Rectal smooth muscle tissue (tissue), 1 donor: Measurements from ENCODE around the gene CDH13.

ENCODE experiments used
- H3K27ac ChIP-seq: one replicate; pipeline ENCODE4 v1.7.0; 2013; ENCODE audit warnings: low read depth, low read length, inconsistent platforms
- H3K27me3 ChIP-seq: one replicate; pipeline ENCODE4 v1.7.0; 2013; ENCODE audit warnings: low read length; ENCODE audit not compliant: control insufficient read depth, insufficient read depth
- H3K36me3 ChIP-seq: one replicate; pipeline ENCODE4 v1.7.0; 2013; ENCODE audit warnings: low read length; ENCODE audit not compliant: control insufficient read depth, insufficient read depth
- H3K4me1 ChIP-seq: one replicate; pipeline ENCODE4 v1.7.0; 2013; ENCODE audit warnings: low read length; ENCODE audit not compliant: control insufficient read depth, insufficient read depth
- H3K4me3 ChIP-seq: one replicate; pipeline ENCODE4 v1.7.0; 2013; ENCODE audit warnings: low read length
- H3K9ac ChIP-seq: one replicate; pipeline ENCODE4 v1.7.0; 2013; ENCODE audit warnings: low read length

CDH13 gene

GRCh38 chr16:83348991-83349390, 722.2 kb downstream of the CDH13 start:
- Histone ChIP-seq H3K27ac (no peak overlapping the region), H3K9ac (no peak overlapping the region), H3K4me1 (no peaks in the 10 kb centered on the region), H3K36me3 (no peaks in the 10 kb centered on the region), H3K27me3 (no peaks in the 10 kb centered on the region), H3K4me3 (no peak overlapping the region)

- Histone ChIP-seq H3K27me3 (no peaks in the 10 kb centered on the region), H3K4me3 (no peak overlapping the region), H3K4me1 (no peaks in the 10 kb centered on the region), H3K36me3 (no peaks in the 10 kb centered on the region), H3K27ac (no peak overlapping the region), H3K9ac (no peak overlapping the region)
Measured at GRCh38 chr16:83350481-83350880, 723.7 kb downstream of the CDH13 start.

DNA sequence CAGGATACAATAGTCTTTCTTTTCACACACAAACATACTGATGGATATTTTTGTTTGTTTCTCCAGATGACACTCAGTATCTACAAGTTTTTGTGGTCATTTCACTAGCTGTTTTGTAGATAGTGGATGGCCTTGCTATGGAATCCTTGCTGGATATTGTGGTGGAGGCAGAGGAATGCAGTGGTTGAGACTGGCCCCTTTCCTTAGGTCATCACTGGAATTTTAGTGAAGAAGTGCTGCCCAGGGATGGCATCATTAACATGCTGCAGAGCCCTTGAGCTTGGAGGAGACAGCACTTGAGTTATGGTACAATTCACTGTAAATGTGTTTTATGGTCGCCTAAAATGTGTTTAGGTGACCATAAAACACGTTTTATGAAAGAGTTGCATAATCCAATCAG, 725.1 kb downstream of the CDH13 start:
- no peaks in the 10 kb centered on the region for H3K4me1 ChIP-seq

GRCh38 chr16:83353241-83353640, 726.5 kb downstream of the CDH13 start:
- no peaks in the 10 kb centered on the region for H3K27me3 ChIP-seq
- H3K4me3 ChIP-seq: no peak overlapping the region
- no peak overlapping the region for H3K27ac ChIP-seq
- H3K36me3 ChIP-seq: no peaks in the 10 kb centered on the region
- H3K9ac ChIP-seq: no peak overlapping the region
- no peaks in the 10 kb centered on the region for H3K4me1 ChIP-seq

More for the DNA sequence above, 725.1 kb downstream of the CDH13 start:
- no peak overlapping the region for H3K27ac ChIP-seq
- H3K36me3 ChIP-seq: no peaks in the 10 kb centered on the region
- H3K4me3 ChIP-seq: no peak overlapping the region
- no peak overlapping the region for H3K9ac ChIP-seq
- no peaks in the 10 kb centered on the region for H3K27me3 ChIP-seq

- Histone ChIP-seq H3K4me1 (no peaks in the 10 kb centered on the region), H3K36me3 (no peaks in the 10 kb centered on the region), H3K27ac (no peak overlapping the region), H3K4me3 (no peak overlapping the region), H3K9ac (no peak overlapping the region), H3K27me3 (no peaks in the 10 kb centered on the region)
Measured at GRCh38 chr16:83354015-83354414, 727.2 kb downstream of the CDH13 start.

- Histone ChIP-seq H3K27ac (no peak overlapping the region), H3K9ac (no peak overlapping the region), H3K4me1 (no peaks in the 10 kb centered on the region), H3K36me3 (no peaks in the 10 kb centered on the region), H3K4me3 (no peak overlapping the region), H3K27me3 (no peaks in the 10 kb centered on the region)
Measured at GRCh38 chr16:83355570-83356218, 728.9 kb downstream of the CDH13 start.

DNA sequence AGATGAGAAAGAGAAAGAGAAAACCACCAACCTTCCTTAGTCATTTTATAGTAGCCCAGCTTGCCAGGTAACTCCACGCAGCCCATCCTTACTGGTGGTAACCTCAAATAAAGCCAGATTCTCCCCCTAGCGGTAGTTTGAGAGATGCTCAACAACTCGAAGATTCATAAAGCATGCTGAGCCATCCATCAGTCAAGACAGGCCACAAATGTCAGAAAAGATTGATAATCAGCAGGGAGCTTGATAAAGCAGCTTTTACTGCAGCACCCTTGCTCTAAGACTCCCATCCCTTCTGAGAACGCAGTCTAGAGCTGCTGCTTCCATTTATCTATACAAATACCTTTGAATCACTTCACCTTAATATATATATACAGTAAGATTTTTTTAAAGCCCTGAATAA, 729.5 kb downstream of the CDH13 start:
- no peaks in the 10 kb centered on the region for H3K36me3 ChIP-seq
- H3K4me1 ChIP-seq: no peaks in the 10 kb centered on the region
- no peak overlapping the region for H3K4me3 ChIP-seq
- no peaks in the 10 kb centered on the region for H3K27me3 ChIP-seq
- H3K9ac ChIP-seq: no peak overlapping the region
- no peak overlapping the region for H3K27ac ChIP-seq

- no peak overlapping the region for H3K27ac ChIP-seq
- H3K36me3 ChIP-seq: no peaks in the 10 kb centered on the region
- no peak overlapping the region for H3K4me3 ChIP-seq
- no peak overlapping the region for H3K9ac ChIP-seq
- no peaks in the 10 kb centered on the region for H3K4me1 ChIP-seq
- no peaks in the 10 kb centered on the region for H3K27me3 ChIP-seq
Measured at GRCh38 chr16:83356986-83357385, 730.2 kb downstream of the CDH13 start.

DNA sequence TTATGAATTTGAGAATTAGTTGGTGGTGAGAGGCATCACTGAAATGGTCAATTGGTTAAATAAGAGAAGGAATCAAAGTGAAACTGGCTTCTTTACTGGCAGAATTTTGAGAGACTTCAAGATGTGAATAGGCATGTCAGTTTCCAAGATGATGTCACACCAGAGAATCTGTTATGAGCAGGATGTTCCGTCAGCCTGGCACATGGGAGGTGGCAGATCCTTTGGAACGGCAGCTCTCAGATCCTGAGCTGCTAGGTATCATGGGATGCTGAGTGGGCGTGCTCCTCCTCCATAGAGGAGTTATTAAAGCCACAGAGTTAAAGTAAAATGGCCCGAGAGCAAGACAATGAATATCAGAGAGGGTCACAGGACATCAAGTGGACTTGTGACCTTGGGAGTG, 736.8 kb downstream of the CDH13 start:
- H3K4me3 ChIP-seq: no peak overlapping the region
- H3K27ac ChIP-seq: no peak overlapping the region
- H3K4me1 ChIP-seq: no peaks in the 10 kb centered on the region

DNA sequence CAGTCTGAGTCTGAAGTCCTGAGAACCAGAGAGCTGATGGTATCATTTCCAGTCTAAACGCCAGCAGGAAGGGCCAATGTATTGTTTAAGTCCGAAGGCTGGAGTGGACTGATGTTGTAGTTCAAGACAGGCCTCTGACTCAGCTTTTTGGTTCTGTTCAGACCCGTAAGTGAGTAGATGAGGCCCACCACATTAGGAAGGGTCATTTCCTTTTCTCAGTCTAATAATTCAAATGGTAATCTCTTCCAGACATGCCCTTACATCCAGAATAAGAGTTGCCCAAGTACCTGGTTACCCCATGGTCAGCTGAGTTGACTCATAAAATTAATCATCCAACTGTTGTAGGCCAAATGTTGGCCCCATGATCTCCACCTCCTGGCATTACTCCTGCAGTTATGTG, 738.4 kb downstream of the CDH13 start:
- no peak overlapping the region for H3K27ac ChIP-seq
- no peaks in the 10 kb centered on the region for H3K4me1 ChIP-seq
- no peak overlapping the region for H3K4me3 ChIP-seq
- no peaks in the 10 kb centered on the region for H3K36me3 ChIP-seq
- H3K27me3 ChIP-seq: no peaks in the 10 kb centered on the region
- no peak overlapping the region for H3K9ac ChIP-seq

More for the DNA sequence above, 736.8 kb downstream of the CDH13 start:
- Histone ChIP-seq H3K27me3 (no peaks in the 10 kb centered on the region), H3K9ac (no peak overlapping the region), H3K36me3 (no peaks in the 10 kb centered on the region)

DNA sequence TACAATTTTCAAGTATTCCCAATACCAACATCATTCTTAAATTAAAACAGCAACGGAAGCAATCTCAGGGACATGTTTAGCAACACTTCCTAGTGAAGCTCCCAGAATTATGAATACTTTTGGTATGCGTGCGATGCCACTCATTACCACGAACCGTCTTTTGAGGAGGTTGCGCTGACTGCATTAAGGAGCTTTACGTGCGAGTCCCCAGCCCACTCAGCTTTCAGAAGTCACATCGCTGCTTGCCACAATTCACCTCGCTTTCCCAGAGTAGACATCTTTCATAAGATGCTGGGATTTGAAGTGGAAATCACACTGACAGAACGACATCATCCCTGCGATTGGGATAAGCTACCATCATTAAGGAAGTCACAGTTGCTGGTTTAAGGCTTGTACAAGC, 739.5 kb downstream of the CDH13 start:
- Histone ChIP-seq H3K9ac (no peak overlapping the region), H3K27ac (no peak overlapping the region), H3K27me3 (no peaks in the 10 kb centered on the region), H3K4me1 (no peaks in the 10 kb centered on the region), H3K4me3 (no peak overlapping the region), H3K36me3 (no peaks in the 10 kb centered on the region)

GRCh38 chr16:83374979-83375378, 748.2 kb downstream of the CDH13 start:
- Histone ChIP-seq H3K9ac (no peak overlapping the region), H3K4me3 (no peak overlapping the region), H3K36me3 (no peaks in the 10 kb centered on the region), H3K27ac (no peak overlapping the region), H3K27me3 (no peaks in the 10 kb centered on the region), H3K4me1 (no peaks in the 10 kb centered on the region)

DNA sequence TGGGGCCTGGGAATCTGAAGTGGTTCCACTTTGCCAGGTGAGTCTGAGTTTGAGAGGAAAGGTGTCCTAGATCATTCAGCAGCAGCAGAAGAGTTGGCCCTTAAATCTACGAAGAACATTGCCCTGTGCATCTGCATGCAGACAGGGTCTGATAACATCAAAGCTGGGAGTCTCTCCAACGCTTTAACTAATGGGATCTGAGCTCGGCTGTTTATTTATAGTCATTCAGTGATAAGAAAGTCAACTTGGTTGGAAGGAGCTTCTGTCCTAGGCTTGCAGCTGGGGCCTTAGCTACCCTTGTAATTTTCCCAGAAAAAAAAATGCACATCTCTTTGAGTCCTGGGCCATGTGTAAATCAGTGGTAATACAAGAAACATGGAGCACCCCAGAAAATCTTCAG, 763.0 kb downstream of the CDH13 start:
- no peak overlapping the region for H3K4me3 ChIP-seq
- H3K9ac ChIP-seq: no peak overlapping the region
- no peak overlapping the region for H3K27ac ChIP-seq
- no peaks in the 10 kb centered on the region for H3K27me3 ChIP-seq
- H3K4me1 ChIP-seq: no peaks in the 10 kb centered on the region
- H3K36me3 ChIP-seq: no peaks in the 10 kb centered on the region
